HepG2 (cell line): ENCODE data around the gene DIP2C. TPM values are rescaled to one million over a fixed set of nuclear protein-coding genes. Genes with fewer than 3 reads are reported as not detected.

ENCODE experiments used
- ATAC-seq: fragments of 200-7000 bp; cut with Tn5 transposase; 3 replicates; pipeline ENCODE4 v1.9.1; 2020; ENCODE audit warnings: mild to moderate bottlenecking, moderate library complexity
- BruUV-seq: library from RNA; stranded (reverse); fragments of 400-500 nt; replicated peaks from 2 replicates; lab custom pipeline; 2021; lab: Mats Ljungman, UMichigan
- CTCF ChIA-PET: fragments of 300-600 bp; formaldehyde crosslinking; extraction: SDS; loops from one replicate; lab custom pipeline; 2021; ENCODE audit warnings: low total read pairs, inconsistent platforms, low intra/inter-chr PET ratio; lab: Yijun Ruan, JAX
- POLR2A ChIA-PET: fragments of 350-600 bp; sonication (Branson Sonifier 250); formaldehyde crosslinking; loops from one replicate; lab custom pipeline; 2020; ENCODE audit warnings: antibody characterized with exemption, inconsistent platforms; lab: Yijun Ruan, JAX
- DNase-seq: peaks from one replicate; pipeline ENCODE4 v3.0.0-alpha.2; 2015; ENCODE audit warnings: low spot score
- FAIRE-seq: peaks from 3 replicates; lab custom pipeline; 2011; peaks lifted over from hg19 to GRCh38; lab: Jason Lieb, UNC
- H2AFZ ChIP-seq: one replicate; pipeline ENCODE4 v1.6.1; 2011; ENCODE audit warnings: low read length, inconsistent platforms
- H3K27ac ChIP-seq: fragments of 300-600 bp; 3 replicates; pipeline ENCODE4 v1.8.0; 2011; ENCODE audit warnings: mixed run types, mild to moderate bottlenecking, mixed read lengths, low read length, inconsistent platforms; ENCODE audit not compliant: insufficient read depth; ENCODE audit errors: extremely low read length
- H3K27me3 ChIP-seq, 2 experiments: fragments of 200-600 bp in 1 of 2; 2 replicates in 1 of 2; 3 replicates in 1 of 2; pipeline versions ENCODE4 v1.6.0 to v1.8.0; 2011; ENCODE audit warnings: low read length in 2 of 2, mild to moderate bottlenecking in 2 of 2, moderate library complexity in 2 of 2, inconsistent platforms in 1 of 2; ENCODE audit not compliant: insufficient read depth in 2 of 2, control insufficient read depth in 1 of 2
- H3K36me3 ChIP-seq, 2 experiments: fragments of 200-600 bp in 1 of 2; replicated peaks in 1 of 2; 2 replicates in 1 of 2; 3 replicates in 1 of 2; pipeline versions ENCODE4 v1.5.1 to v1.8.0; 2011; ENCODE audit warnings: low read length in 2 of 2, inconsistent platforms in 1 of 2; ENCODE audit not compliant: insufficient read depth in 2 of 2, control insufficient read depth in 1 of 2
- H3K4me1 ChIP-seq: 2 replicates; pipeline ENCODE4 v1.5.1; 2012; ENCODE audit warnings: low read length, inconsistent platforms; ENCODE audit not compliant: insufficient read depth
- H3K4me2 ChIP-seq: 2 replicates; pipeline ENCODE4 v1.6.0; 2011; ENCODE audit warnings: low read depth, low read length, inconsistent platforms
- H3K4me3 ChIP-seq, 3 experiments: fragments of 200-600 bp in 1 of 3; sonication (generic), shearing (Covaris generic) in 1 of 3; replicated peaks in 1 of 3; 2 replicates each; pipeline ENCODE4 v1.5.1; 2011 to 2016; ENCODE audit warnings: low read length in 3 of 3, inconsistent platforms in 2 of 3, low read depth in 2 of 3, mild to moderate bottlenecking in 2 of 3, control low read depth in 1 of 3, mixed read lengths in 1 of 3; ENCODE audit not compliant: insufficient read depth in 1 of 3
- H3K79me2 ChIP-seq: one replicate; pipeline ENCODE4 v1.6.1; 2011; ENCODE audit warnings: low read length, inconsistent platforms; ENCODE audit not compliant: insufficient read depth
- H3K9ac ChIP-seq: 2 replicates; pipeline ENCODE4 v1.6.0; 2011; ENCODE audit warnings: mild to moderate bottlenecking, low read depth, low read length, inconsistent platforms; ENCODE audit not compliant: insufficient read depth
- H3K9me3 ChIP-seq: 2 replicates; pipeline ENCODE4 v1.5.1; 2012; ENCODE audit warnings: mild to moderate bottlenecking, low read length
- H4K20me1 ChIP-seq: 2 replicates; pipeline ENCODE4 v1.6.0; 2011; ENCODE audit warnings: inconsistent platforms, mild to moderate bottlenecking, low read length, moderate library complexity; ENCODE audit not compliant: insufficient read depth
- ASH2L ChIP-seq: fragments of 300-600, 200-600 bp; sonication (generic); IDR thresholded peaks from 2 replicates; pipeline ENCODE4 v1.7.0; 2017; ENCODE audit warnings: low read depth, mild to moderate bottlenecking, moderate library complexity, mixed read lengths, low read length; ENCODE audit not compliant: insufficient read length
- DDIT3 ChIP-seq: sonication (generic); formaldehyde crosslinking; IDR thresholded peaks from 2 replicates; pipeline ENCODE4 v1.4.0; 2020; ENCODE audit warnings: mild to moderate bottlenecking, missing genetic modification reagents
- FOXJ3 ChIP-seq: sonication (generic); formaldehyde crosslinking; IDR thresholded peaks from 2 replicates; pipeline ENCODE4 v1.4.0; 2020; ENCODE audit warnings: missing genetic modification reagents, mild to moderate bottlenecking, borderline replicate concordance
- GPBP1L1 ChIP-seq: sonication (generic); formaldehyde crosslinking; IDR thresholded peaks from 2 replicates; pipeline ENCODE4 v1.5.0; 2020; ENCODE audit warnings: mild to moderate bottlenecking, missing genetic modification reagents
- HBP1 ChIP-seq: IDR thresholded peaks from 2 replicates; pipeline ENCODE4 v1.6.1; 2016; ENCODE audit warnings: low read depth, control low read depth
- MATR3 ChIP-seq: sonication (generic); formaldehyde crosslinking; IDR thresholded peaks from 2 replicates; pipeline ENCODE4 v1.4.0; 2020; ENCODE audit warnings: missing genetic modification reagents
- NFYC ChIP-seq: IDR thresholded peaks from 2 replicates; pipeline ENCODE4 v1.6.1; 2016; ENCODE audit warnings: missing genetic modification reagents, missing compliant biosample characterization
- PHB2 ChIP-seq: fragments of 450-650 bp; IDR thresholded peaks from 2 replicates; pipeline ENCODE4 v1.6.1; 2018; ENCODE audit not compliant: partially characterized antibody
- PRMT3 ChIP-seq: sonication (generic); formaldehyde crosslinking; IDR thresholded peaks from 2 replicates; pipeline ENCODE4 v1.8.1; 2022; ENCODE audit warnings: low read depth, mild to moderate bottlenecking, moderate library complexity, missing genetic modification reagents, borderline replicate concordance
- SKI ChIP-seq: fragments of 450-650 bp; IDR thresholded peaks from one replicate; pipeline ENCODE4 v1.6.1; 2018; ENCODE audit warnings: mild to moderate bottlenecking; ENCODE audit not compliant: partially characterized antibody
- SKIL ChIP-seq: sonication (generic); formaldehyde crosslinking; IDR thresholded peaks from 2 replicates; pipeline ENCODE4 v1.8.0; 2022; ENCODE audit warnings: missing genetic modification reagents, mild to moderate bottlenecking, moderate library complexity, borderline replicate concordance
- SMAD1 ChIP-seq: sonication (generic); formaldehyde crosslinking; IDR thresholded peaks from 2 replicates; pipeline ENCODE4 v1.4.0; 2020; ENCODE audit warnings: missing genetic modification reagents, low read depth, mild to moderate bottlenecking, borderline replicate concordance
- ZFP41 ChIP-seq: sonication (generic); formaldehyde crosslinking; IDR thresholded peaks from 2 replicates; pipeline ENCODE4 v1.4.0; 2020; ENCODE audit warnings: mild to moderate bottlenecking, missing genetic modification reagents, borderline replicate concordance
- ZMYM2 ChIP-seq: sonication (generic); formaldehyde crosslinking; IDR thresholded peaks from 2 replicates; pipeline ENCODE4 v1.8.0; 2022; ENCODE audit warnings: mild to moderate bottlenecking, missing genetic modification reagents
- ZNF550 ChIP-seq: sonication (generic); formaldehyde crosslinking; IDR thresholded peaks from 2 replicates; pipeline ENCODE4 v1.4.0; 2020; ENCODE audit warnings: mild to moderate bottlenecking, missing genetic modification reagents, borderline replicate concordance
- ZNF577 ChIP-seq: sonication (generic); formaldehyde crosslinking; IDR thresholded peaks from 2 replicates; pipeline ENCODE4 v1.4.0; 2020; ENCODE audit warnings: mild to moderate bottlenecking, low read depth, missing genetic modification reagents, borderline replicate concordance
- ZNF605 ChIP-seq: sonication (generic); formaldehyde crosslinking; IDR thresholded peaks from 2 replicates; pipeline ENCODE4 v1.8.0; 2022; ENCODE audit warnings: mild to moderate bottlenecking, missing genetic modification reagents
- WGBS: methylation state at CpG from one replicate; pipeline ENCODE4 v1.1.6; 2017; ENCODE audit warnings: low lambda C conversion rate; 5-methylcytosine and 5-hydroxymethylcytosine counted together
- in situ Hi-C: cut with HindIII; loops from 2 replicates; pipeline ENCODE4 v1.10.0; 2017; ENCODE audit warnings: low pct_unique_long_range_greater_than_20kb; ENCODE audit not compliant: extremely low pct_ligation_motif_present
- intact Hi-C: fragments of 100-400 bp; cut with micrococcal nuclease; formaldehyde crosslinking; loops from one replicate; pipeline ENCODE4 v1.10.0; 2022; ENCODE audit not compliant: unreplicated experiment
- polyA plus RNA-seq, 8 experiments: library from polyadenylated mRNA; depleted of rRNA in 3 of 8; stranded (reverse) in 7 of 8; unstranded in 1 of 8; fragments of >200 nt; fragmentation: Illumina TruSeq in 4 of 8; extraction: Trizol in 4 of 8; gene quantifications; 2 replicates each; pipeline versions ENCODE4 v1.2.1 to v1.2.3, GENCODE V29; 2011 to 2016; ENCODE audit warnings: low read depth in 4 of 8, missing spikeins in 1 of 8, mixed read lengths in 1 of 8; ENCODE audit not compliant: insufficient read depth in 1 of 8
- total RNA-seq, 5 experiments: library from RNA; depleted of rRNA; stranded (reverse); fragments of >200 nt; fragmentation: Illumina TruSeq; extraction: Trizol; gene quantifications; 2 replicates each; pipeline ENCODE4 v1.2.3, GENCODE V29; 2016; ENCODE audit warnings: low read depth in 1 of 5
- TF ChIP-seq, protein P1 (sequence below): sonication (generic); formaldehyde crosslinking; IDR thresholded peaks from 2 replicates; pipeline ENCODE4 v1.4.0; 2020; ENCODE audit warnings: missing genetic modification reagents

DIP2C gene
- total and polyA plus RNA-seq, 2 of the 13 experiments (the other 11 are each of a cell fraction or from before 2014, with no cell fraction given), result 2.2 to 2.7 TPM

DNA sequence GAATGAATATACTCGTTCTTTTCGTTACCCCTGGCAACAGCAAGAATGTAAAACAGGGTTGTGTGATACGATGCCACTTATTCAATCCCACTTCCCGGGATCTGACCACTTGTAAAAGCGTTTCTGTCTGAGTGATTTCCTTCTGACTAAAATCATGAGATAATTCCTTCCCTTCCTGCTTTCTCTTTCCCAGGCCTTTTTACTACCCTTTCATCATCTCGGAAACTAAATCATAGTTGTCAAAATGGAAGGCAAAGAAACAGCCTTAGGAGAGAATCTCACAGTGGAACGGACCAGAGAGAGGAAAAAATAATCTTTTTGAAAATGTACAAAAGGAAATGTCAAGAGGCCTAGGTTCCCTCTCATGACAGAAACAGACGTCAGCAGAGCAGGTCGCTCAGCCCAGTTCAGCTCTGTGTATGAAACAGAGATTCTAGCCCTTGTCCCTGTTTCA lies 29.8 kb downstream of the DIP2C start:
- H3K27ac ChIP-seq, result no peak overlapping the region
- no peak overlapping the region for H2AFZ ChIP-seq
- H3K4me3 ChIP-seq, result no peak overlapping the region
- H3K4me2 ChIP-seq, result no peak overlapping the region
- intact Hi-C loops (no loop called here), in situ Hi-C loops (no loop called here)
- TF ChIP-seq MATR3 (no peak), GPBP1L1 (no peak), NFYC (no peak), FOXJ3 (CRISPR knock-in tag) (no peak), ZNF550 (CRISPR knock-in tag) (no peak), HBP1 (no peak), ASH2L (no peak), PRMT3 (no peak), SKI (no peak), SKIL (CRISPR knock-in tag) (no peak), ZNF605 (CRISPR knock-in tag) (no peak), DDIT3 (no peak), ZFP41 (CRISPR knock-in tag) (no peak), ZNF577 (no peak), ZMYM2 (no peak), PHB2 (no peak), SMAD1 (CRISPR knock-in tag) (no peak)
- TF ChIP-seq, protein P1, sequence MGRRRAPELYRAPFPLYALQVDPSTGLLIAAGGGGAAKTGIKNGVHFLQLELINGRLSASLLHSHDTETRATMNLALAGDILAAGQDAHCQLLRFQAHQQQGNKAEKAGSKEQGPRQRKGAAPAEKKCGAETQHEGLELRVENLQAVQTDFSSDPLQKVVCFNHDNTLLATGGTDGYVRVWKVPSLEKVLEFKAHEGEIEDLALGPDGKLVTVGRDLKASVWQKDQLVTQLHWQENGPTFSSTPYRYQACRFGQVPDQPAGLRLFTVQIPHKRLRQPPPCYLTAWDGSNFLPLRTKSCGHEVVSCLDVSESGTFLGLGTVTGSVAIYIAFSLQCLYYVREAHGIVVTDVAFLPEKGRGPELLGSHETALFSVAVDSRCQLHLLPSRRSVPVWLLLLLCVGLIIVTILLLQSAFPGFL (CRISPR knock-in tag), result no peak
- no peaks in the 10 kb centered on the region for H3K27me3 ChIP-seq
- ChIA-PET CTCF (no interaction called here), POLR2A (interaction anchor here (3.3 kb wide), 1 partner anchor 9 kb away, joined by 21 read pairs; no protein-coding TSS in a partner anchor)
- peaks cover 10% of the 10 kb centered on the region for H3K79me2 ChIP-seq
- DNase-seq, result no peak
- no peaks in the 10 kb centered on the region for H3K9me3 ChIP-seq
- no peak for ATAC-seq
- FAIRE-seq, result no peak
- H3K4me1 ChIP-seq, result peaks cover 35% of the 10 kb centered on the region
- H3K9ac ChIP-seq, result no peak overlapping the region
- no peaks in the 10 kb centered on the region for H3K36me3 ChIP-seq
- BruUV-seq, result no TSS peak
- H4K20me1 ChIP-seq, result peaks cover 9% of the 10 kb centered on the region
- 93% methylated on average over 9 of the region's 9 CpGs for WGBS
